BE2C (cell line): Measurements from ENCODE around the gene ARHGAP44.

Source experiments
- DNase-seq: peaks from one replicate; pipeline ENCODE4 v3.0.0-alpha.2; 2020
- H3K27me3 ChIP-seq: fragments of 250-450 bp; sonication (Bioruptor Pico); 2 replicates; pipeline ENCODE4 v1.5.1; 2020; ENCODE audit warnings: mild to moderate bottlenecking
- H3K36me3 ChIP-seq: fragments of 250-450 bp; sonication (Bioruptor Pico); 2 replicates; pipeline ENCODE4 v1.5.1; 2020; ENCODE audit warnings: mild to moderate bottlenecking
- H3K4me1 ChIP-seq: fragments of 250-450 bp; sonication (Bioruptor Pico); 2 replicates; pipeline ENCODE4 v1.5.1; 2020
- H3K4me3 ChIP-seq: 2 replicates; pipeline ENCODE4 v1.5.1; 2011; ENCODE audit warnings: low read depth, low read length
- H3K9me3 ChIP-seq: fragments of 250-450 bp; sonication (Bioruptor Pico); 2 replicates; pipeline ENCODE4 v1.5.1; 2020
- CTCF ChIP-seq: IDR thresholded peaks from 2 replicates; pipeline ENCODE4 v1.5.1; 2012; ENCODE audit warnings: mild to moderate bottlenecking, low read depth, low read length

The ARHGAP44 gene

GRCh38 chr17:12996357-12996756 is 207.1 kb downstream of the ARHGAP44 start:
- no peak for DNase-seq
- TF ChIP-seq CTCF = no peak

GRCh38 chr17:12996941-12997340 is 207.6 kb downstream of the ARHGAP44 start:
- H3K4me1 ChIP-seq = no peaks in the 10 kb centered on the region
- H3K9me3 ChIP-seq = no peaks in the 10 kb centered on the region
- no peaks in the 10 kb centered on the region for H3K27me3 ChIP-seq
- peaks cover 15% of the 10 kb centered on the region for H3K36me3 ChIP-seq
- no peak for DNase-seq
- no peak overlapping the region for H3K4me3 ChIP-seq
- no peak for TF ChIP-seq CTCF

More at GRCh38 chr17:12996357-12996756, 207.1 kb downstream of the ARHGAP44 start:
- no peaks in the 10 kb centered on the region for H3K9me3 ChIP-seq
- H3K4me1 ChIP-seq = no peaks in the 10 kb centered on the region
- H3K27me3 ChIP-seq = no peaks in the 10 kb centered on the region
- H3K4me3 ChIP-seq = no peak overlapping the region
- peaks cover 14% of the 10 kb centered on the region for H3K36me3 ChIP-seq

- Histone ChIP-seq H3K36me3 (peaks cover 22% of the 10 kb centered on the region), H3K27me3 (no peaks in the 10 kb centered on the region), H3K4me1 (no peaks in the 10 kb centered on the region), H3K9me3 (no peaks in the 10 kb centered on the region), H3K4me3 (no peak overlapping the region)
- no peak for DNase-seq
- no peak for TF ChIP-seq CTCF
Measured at GRCh38 chr17:12998461-12998860, 209.2 kb downstream of the ARHGAP44 start.

- Histone ChIP-seq H3K4me3 (no peak overlapping the region), H3K4me1 (no peaks in the 10 kb centered on the region), H3K9me3 (no peaks in the 10 kb centered on the region), H3K27me3 (no peaks in the 10 kb centered on the region), H3K36me3 (peaks cover 22% of the 10 kb centered on the region)
- DNase-seq = no peak
- no peak for TF ChIP-seq CTCF
Measured at GRCh38 chr17:12998874-12999273, 209.6 kb downstream of the ARHGAP44 start.

GRCh38 chr17:13000561-13000960 is 211.3 kb downstream of the ARHGAP44 start:
- no peaks in the 10 kb centered on the region for H3K4me1 ChIP-seq
- peaks cover 19% of the 10 kb centered on the region; the same call in 1 of the 2 replicates for H3K36me3 ChIP-seq
- no peaks in the 10 kb centered on the region for H3K27me3 ChIP-seq
- H3K9me3 ChIP-seq = no peaks in the 10 kb centered on the region
- no peak for DNase-seq
- TF ChIP-seq CTCF = no peak
- no peak overlapping the region for H3K4me3 ChIP-seq

GRCh38 chr17:13001991-13002615 is 212.8 kb downstream of the ARHGAP44 start:
- peaks cover 19% of the 10 kb centered on the region; the same call in 1 of the 2 replicates for H3K36me3 ChIP-seq
- no peak for DNase-seq
- H3K4me1 ChIP-seq = no peaks in the 10 kb centered on the region
- no peak for TF ChIP-seq CTCF
- H3K9me3 ChIP-seq = no peaks in the 10 kb centered on the region
- no peak overlapping the region for H3K4me3 ChIP-seq
- no peaks in the 10 kb centered on the region for H3K27me3 ChIP-seq
